Measurements from ENCODE around the gene SGTA. TPM values are rescaled to one million over a fixed set of nuclear protein-coding genes. Genes with fewer than 3 reads are reported as not detected.

Gene SGTA
- polyA plus RNA-seq, 1 donor (not counting 4 experiments of a cell fraction or from before 2014, with no cell fraction given) = 36.1 TPM

DNA sequence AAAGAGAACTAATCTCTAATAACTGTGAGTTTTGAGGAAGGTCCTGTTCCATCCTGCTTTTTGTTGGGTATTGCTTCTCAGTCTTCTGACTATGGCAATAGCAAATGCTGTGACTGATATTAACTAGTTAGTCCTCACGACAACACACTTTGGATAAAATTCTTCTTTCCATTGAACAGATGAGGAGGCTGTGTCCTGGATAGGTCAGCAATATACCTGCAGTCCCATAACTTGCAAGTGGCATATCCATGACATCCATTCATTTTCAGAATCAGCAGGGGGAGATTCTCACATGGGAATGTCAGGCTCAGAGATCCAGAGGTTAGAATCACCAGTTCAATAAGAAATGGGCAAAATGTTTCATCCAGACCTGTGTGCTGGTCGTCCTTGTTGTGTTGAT lies 43.9 kb upstream of the SGTA start:
- no peak overlapping the region for H3K4me2 ChIP-seq (ENCODE audit: control insufficient read depth, extremely low read depth, insufficient read depth, low read depth, low read length)
- no peak for FAIRE-seq
- H3K79me2 ChIP-seq (ENCODE audit: control insufficient read depth, insufficient read depth, low read length) = no peaks in the 10 kb centered on the region
- H3K9me3 ChIP-seq (ENCODE audit: control insufficient read depth, low read depth, low read length) = peaks cover 8% of the 10 kb centered on the region
- H2AFZ ChIP-seq (ENCODE audit: control insufficient read depth, low read length) = no peak overlapping the region
- no peaks in the 10 kb centered on the region for H3K9me1 ChIP-seq (ENCODE audit: control insufficient read depth, extremely low read depth, insufficient read depth, low read length)
- H3K36me3 ChIP-seq (ENCODE audit: control insufficient read depth in 2 of 2, extremely low read depth in 1 of 2, insufficient read depth in 2 of 2, low read length in 2 of 2) = no peaks in the 10 kb centered on the region
- no peak for TF ChIP-seq EZH2 (IDR thresholded peaks at IDR 0.05; ENCODE audit: low read length)
- TF ChIP-seq, protein P1, sequence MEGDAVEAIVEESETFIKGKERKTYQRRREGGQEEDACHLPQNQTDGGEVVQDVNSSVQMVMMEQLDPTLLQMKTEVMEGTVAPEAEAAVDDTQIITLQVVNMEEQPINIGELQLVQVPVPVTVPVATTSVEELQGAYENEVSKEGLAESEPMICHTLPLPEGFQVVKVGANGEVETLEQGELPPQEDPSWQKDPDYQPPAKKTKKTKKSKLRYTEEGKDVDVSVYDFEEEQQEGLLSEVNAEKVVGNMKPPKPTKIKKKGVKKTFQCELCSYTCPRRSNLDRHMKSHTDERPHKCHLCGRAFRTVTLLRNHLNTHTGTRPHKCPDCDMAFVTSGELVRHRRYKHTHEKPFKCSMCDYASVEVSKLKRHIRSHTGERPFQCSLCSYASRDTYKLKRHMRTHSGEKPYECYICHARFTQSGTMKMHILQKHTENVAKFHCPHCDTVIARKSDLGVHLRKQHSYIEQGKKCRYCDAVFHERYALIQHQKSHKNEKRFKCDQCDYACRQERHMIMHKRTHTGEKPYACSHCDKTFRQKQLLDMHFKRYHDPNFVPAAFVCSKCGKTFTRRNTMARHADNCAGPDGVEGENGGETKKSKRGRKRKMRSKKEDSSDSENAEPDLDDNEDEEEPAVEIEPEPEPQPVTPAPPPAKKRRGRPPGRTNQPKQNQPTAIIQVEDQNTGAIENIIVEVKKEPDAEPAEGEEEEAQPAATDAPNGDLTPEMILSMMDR (optimal IDR thresholded peaks at IDR 0.05 in 1 of 3, IDR thresholded peaks at IDR 0.05 in 1 of 3, conservative IDR thresholded peaks at IDR 0.05 in 1 of 3; ENCODE audit: extremely low read depth in 1 of 3, insufficient read depth in 2 of 3, low read length in 3 of 3) = no peak
- no peak overlapping the region for H3K4me3 ChIP-seq (ENCODE audit: control insufficient read depth in 2 of 3, extremely low read depth in 1 of 3, insufficient read depth in 2 of 3, low read depth in 1 of 3, low read length in 3 of 3)
- no peak for DNase-seq (ENCODE audit: low read depth, low spot score)
- no peak overlapping the region for H3K27ac ChIP-seq (ENCODE audit: control insufficient read depth, insufficient read depth, low read length)
- H4K20me1 ChIP-seq (ENCODE audit: control insufficient read depth, extremely low read depth, insufficient read depth, low read length) = no peaks in the 10 kb centered on the region
- H3K27me3 ChIP-seq (ENCODE audit: control insufficient read depth, extremely low read depth, insufficient read depth, low read length) = no peaks in the 10 kb centered on the region
- dilution Hi-C loops (cut with MboI; ENCODE audit: extremely low pct_ligation_motif_present, low sequenced_read_pairs) = no loop called here
- no peak overlapping the region for H3K9ac ChIP-seq (ENCODE audit: control insufficient read depth, extremely low read depth, insufficient read depth, low read length)
- H3K4me1 ChIP-seq (ENCODE audit: control insufficient read depth, extremely low read depth, insufficient read depth, low read length) = no peaks in the 10 kb centered on the region

DNA sequence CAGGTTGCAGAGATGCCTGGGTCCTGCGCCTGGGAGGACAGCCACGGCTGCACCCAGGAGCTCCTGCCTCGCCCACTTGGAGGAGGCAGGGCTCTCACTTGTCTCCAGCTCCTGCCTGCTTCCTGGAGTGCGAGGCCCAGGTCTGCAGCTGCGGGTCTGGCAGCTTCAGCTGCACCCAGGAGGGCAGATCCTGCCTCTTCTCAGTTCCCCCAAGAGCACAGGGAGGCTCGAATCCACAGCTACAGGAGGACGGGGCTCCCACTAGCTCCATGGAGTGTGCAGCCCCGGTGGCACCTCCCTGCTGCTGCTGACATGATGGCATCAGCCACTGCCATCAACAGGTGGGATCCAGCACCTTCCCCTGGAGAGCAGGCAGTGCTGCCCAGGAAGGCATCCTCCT lies 41.1 kb upstream of the SGTA start:
- Histone ChIP-seq H3K9ac (ENCODE audit: control insufficient read depth, extremely low read depth, insufficient read depth, low read length) (no peak overlapping the region), H3K9me1 (ENCODE audit: control insufficient read depth, extremely low read depth, insufficient read depth, low read length) (no peaks in the 10 kb centered on the region), H3K4me1 (ENCODE audit: control insufficient read depth, extremely low read depth, insufficient read depth, low read length) (peaks cover 7% of the 10 kb centered on the region), H3K4me3 (ENCODE audit: control insufficient read depth in 2 of 3, extremely low read depth in 1 of 3, insufficient read depth in 2 of 3, low read depth in 1 of 3, low read length in 3 of 3) (no peak overlapping the region), H4K20me1 (ENCODE audit: control insufficient read depth, extremely low read depth, insufficient read depth, low read length) (no peaks in the 10 kb centered on the region), H2AFZ (ENCODE audit: control insufficient read depth, low read length) (no peak overlapping the region), H3K9me3 (ENCODE audit: control insufficient read depth, low read depth, low read length) (peaks cover 8% of the 10 kb centered on the region), H3K4me2 (ENCODE audit: control insufficient read depth, extremely low read depth, insufficient read depth, low read depth, low read length) (no peak overlapping the region), H3K79me2 (ENCODE audit: control insufficient read depth, insufficient read depth, low read length) (peaks cover 4% of the 10 kb centered on the region), H3K36me3 (ENCODE audit: control insufficient read depth in 2 of 2, extremely low read depth in 1 of 2, insufficient read depth in 2 of 2, low read length in 2 of 2) (no peaks in the 10 kb centered on the region), H3K27ac (ENCODE audit: control insufficient read depth, insufficient read depth, low read length) (no peak overlapping the region), H3K27me3 (ENCODE audit: control insufficient read depth, extremely low read depth, insufficient read depth, low read length) (no peaks in the 10 kb centered on the region)
- no peak for FAIRE-seq
- DNase-seq (ENCODE audit: low read depth, low spot score) = no peak
- dilution Hi-C loops (cut with MboI; ENCODE audit: extremely low pct_ligation_motif_present, low sequenced_read_pairs) = no loop called here
- no peak for TF ChIP-seq EZH2 (IDR thresholded peaks at IDR 0.05; ENCODE audit: low read length)
- TF ChIP-seq, protein P1 (optimal IDR thresholded peaks at IDR 0.05 in 1 of 3, IDR thresholded peaks at IDR 0.05 in 1 of 3, conservative IDR thresholded peaks at IDR 0.05 in 1 of 3; ENCODE audit: extremely low read depth in 1 of 3, insufficient read depth in 2 of 3, low read length in 3 of 3) = no peak

Measured in keratinocyte (primary cell).